Lung microvascular endothelial cell (primary cell): Measurements from ENCODE around the gene CAMTA2. TPM values are rescaled to one million over a fixed set of nuclear protein-coding genes. Genes with fewer than 3 reads are reported as not detected.
A peak's percentile ranks its signal among the peaks of the same experiment; 100 is the strongest.
"Not testable (repeated sequence)": the region's sequence is repeated elsewhere in the genome, so short reads cannot be mapped to it uniquely, and the experiment has no call there.

ENCODE experiments used
- DNase-seq, 2 donors: peaks; one replicate each; pipeline versions ENCODE4 v3.0.0 to v3.0.0-alpha.2; 2010; ENCODE audit warnings: low read depth in 2 of 2
- total RNA-seq: library from RNA; depleted of rRNA; stranded (reverse); fragments of >200 nt; gene quantifications from 2 replicates; pipeline ENCODE4 v1.2.1, GENCODE V29; 2014

Gene CAMTA2
- total RNA-seq, 1 donor from 2014 or later = 7.9 TPM

DNA sequence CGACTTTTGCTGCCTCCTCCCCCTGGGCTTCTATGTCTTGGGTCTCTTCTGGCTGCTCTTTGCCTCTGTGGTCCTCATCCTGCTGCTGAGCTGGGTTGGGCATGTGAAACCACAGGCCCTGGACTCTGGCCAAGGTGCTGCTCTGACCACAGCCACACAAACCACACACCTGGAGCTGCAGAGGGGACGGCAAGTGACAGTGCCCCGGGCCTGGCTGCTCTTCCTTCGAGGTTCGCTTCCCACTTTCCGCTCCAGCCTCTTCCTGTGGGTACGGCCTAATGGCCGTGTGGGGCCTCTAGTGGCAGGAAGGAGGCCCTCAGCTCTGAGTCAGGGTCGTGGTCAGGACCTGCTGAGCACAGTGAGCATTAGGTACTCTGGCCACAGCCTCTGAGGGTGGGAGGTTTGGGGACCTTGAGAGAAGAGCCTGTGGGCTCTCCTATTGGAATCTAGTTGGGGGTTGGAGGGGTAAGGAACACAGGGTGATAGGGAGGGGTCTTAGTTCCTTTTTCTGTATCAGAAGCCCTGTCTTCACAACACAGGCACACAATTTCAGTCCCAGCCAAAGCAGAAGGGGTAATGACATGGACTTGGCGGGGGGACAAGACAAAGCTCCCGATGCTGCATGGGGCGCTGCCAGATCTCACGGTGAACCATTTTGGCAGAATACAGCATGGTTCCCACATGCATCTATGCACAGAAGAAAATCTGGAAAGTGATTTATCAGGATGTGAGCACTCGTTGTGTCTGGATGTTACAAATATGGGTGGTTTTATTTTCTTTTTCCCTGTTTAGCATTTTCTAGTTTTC lies 53.1 kb downstream of the CAMTA2 start:
- DNase-seq = peak; percentile 32 to 47

DNA sequence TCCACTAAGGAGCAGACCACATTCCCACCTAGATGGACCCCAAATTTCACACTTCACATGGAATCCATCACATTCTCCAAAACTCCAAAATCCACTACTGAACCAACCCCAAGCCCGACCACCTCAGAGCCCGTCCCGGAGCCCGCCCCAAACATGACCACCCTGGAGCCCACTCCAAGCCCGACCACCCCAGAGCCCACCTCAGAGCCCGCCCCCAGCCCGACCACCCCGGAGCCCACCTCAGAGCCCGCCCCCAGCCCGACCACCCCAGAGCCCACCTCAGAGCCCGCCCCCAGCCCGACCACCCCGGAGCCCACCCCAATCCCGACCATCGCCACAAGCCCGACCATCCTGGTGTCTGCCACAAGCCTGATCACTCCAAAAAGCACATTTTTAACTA lies 53.8 kb downstream of the CAMTA2 start:
- DNase-seq = no peak

DNA sequence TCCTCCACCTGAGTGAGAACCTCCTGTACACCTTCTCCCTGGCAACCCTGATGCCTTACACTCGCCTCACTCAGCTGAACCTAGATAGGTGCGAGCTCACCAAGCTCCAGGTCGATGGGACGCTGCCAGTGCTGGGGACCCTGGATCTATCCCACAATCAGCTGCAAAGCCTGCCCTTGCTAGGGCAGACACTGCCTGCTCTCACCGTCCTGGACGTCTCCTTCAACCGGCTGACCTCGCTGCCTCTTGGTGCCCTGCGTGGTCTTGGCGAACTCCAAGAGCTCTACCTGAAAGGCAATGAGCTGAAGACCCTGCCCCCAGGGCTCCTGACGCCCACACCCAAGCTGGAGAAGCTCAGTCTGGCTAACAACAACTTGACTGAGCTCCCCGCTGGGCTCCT lies 54.7 kb downstream of the CAMTA2 start:
- DNase-seq = no peak

DNA sequence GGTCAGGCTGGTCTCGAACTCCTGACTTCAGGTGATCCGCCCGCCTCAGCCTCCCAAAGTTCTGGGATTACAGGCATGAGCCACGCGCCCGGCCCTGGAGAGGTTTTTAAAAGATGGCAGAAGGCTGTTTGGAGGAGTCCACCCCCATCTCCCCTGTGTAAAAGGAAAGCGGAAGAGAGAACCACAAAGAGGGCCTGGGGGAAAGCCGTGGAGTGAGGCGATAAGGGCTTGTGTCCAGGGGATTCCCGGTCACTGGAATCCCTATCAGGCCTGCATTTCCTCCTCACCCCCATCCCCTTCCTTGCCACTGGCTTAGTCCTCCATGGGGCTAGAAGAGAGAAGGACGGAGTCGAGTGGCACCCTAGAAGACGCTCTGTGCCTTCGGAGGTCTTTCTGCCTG lies 55.5 kb downstream of the CAMTA2 start, which contains the start of gene GP1BA:
GP1BA (plus strand) TSS at position 315 of the 400 bp plus-strand sequence. CDS start 328 bp downstream, outside the sequence.
- DNase-seq = no peak

DNA sequence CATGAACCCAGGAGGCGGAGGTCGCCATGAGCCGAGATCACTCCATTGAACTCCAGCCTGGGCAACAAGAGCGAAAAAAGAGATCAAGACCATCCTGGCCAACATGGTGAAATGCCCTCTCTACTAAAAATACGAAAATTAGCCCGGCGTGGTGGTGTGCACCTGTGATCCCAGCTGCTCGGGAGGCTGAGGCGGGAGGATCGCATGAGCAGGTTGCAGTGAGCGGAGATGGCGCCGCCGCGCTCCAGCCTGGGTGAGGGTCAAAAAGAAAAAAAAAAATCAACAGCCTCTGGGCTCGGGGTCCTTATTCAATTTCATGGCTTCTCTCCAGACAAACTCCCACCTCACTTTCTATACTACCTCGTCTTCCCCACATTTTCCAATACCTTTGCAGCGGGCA lies 58.6 kb downstream of the CAMTA2 start:
- no peak for DNase-seq

DNA sequence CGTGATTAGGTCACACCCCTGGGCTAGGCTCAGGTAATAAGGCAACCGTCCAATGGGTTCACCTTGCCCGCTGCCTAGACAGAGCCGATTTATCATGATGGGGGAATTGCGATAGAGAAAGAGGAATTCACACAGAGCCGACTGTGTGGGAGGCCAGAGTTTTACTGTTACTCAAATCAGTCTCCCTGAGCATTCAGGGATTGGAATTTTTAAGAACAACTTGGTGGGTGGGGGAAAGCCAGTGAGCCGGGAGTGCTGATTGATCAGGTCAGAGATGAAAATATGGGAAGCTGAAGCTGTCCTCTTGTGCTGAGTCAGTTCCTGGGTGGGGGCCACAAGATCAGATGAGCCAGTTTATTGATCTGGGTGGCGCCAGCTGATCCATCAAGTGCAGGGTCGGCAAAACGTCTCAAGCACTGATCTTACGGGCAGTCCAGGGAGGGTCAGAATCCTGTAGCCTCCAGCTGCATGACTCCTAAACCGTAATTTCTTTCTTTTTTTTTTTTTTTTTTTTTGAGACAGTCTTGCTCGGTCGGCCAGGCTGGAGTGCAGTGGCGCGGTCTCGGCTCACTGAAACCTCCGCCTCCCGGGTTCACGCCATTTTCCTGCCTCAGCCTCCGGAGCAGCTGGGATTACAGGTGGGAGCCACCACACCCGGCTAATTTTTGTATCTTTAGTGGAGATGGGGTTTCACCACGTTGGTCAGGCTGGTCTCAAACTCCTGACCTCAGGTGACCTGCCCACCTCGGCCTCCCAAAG lies 60.7 kb downstream of the CAMTA2 start:
- not testable (repeated sequence) for DNase-seq

DNA sequence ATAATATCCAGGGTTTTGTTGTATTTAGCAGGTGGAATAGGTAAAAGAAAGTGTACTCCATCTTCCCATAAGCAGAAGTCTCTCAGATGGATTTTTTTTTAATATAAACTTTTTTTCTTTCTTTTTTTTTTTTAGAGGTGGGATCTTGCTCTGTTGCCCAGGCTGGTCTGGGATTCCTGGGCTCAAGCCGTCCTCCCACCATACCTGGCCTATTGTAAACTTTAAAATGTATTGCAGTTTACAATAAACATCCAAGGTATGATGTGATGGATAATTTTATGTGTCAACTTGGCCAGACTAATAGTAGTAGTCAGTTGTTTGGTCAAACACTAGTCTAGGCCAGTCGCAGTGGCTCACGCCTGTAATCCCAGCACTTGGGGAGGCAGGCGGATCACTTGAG lies 66.2 kb downstream of the CAMTA2 start:
- DNase-seq = no peak

DNA sequence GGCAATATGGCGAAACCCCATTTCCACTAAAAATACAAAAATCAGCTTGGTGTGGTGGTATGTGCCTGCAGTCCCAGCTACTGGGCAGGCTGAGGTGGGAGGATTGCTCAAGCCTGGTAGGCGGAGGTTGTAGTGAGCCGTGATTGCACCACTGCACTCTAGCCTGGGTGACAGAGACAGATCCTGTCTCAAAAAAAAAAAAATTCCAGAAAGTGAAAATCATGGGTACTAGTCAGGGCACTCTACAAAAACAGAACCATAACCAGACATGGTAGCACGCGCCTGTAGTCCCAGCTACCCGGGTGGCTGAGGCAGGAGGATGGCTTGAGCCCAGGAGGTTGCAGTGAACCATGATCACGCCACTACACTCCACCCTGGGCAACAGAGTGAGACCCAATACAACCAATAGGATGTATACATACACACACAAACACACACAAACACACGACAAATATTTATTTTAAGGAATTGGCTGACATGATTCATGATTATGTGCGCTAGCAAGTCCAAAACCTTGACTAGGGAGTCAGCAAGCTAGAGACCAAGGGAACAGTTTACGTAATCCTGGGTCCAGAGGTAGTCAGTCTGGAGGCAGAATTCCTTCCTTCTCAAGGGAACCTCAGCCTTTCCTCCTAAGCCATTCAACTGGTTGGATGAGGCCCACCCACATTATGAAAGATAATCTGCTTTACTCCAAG lies 67.0 kb downstream of the CAMTA2 start:
- DNase-seq = no peak

DNA sequence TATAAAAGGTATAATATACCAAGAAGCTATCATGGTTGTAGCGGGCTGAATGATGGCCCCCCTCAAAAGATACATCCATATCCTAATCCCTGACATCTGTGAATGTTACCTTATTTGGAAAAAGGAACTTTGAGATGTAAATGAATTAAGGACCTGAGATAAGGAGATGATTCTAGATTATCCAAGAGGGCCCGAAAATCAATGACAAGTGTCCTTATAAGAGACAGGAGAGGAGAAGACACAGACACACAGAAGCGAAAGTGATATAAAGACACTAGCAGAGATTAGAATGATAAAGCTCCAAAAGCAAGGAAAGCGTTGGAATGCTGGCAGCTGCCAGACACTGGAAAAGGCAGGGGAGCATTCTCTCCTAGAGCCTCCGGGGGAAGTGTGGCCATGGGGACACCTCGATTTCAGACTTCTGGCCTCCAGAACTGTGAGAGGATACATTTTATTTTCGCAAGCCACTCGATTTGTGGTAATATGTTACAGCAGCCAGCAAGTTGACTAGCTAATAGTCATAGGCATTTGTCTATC lies 67.9 kb downstream of the CAMTA2 start:
- DNase-seq = no peak

Other genes with a start within 250 kb of the CAMTA2 start
- under 0.01 TPM in 1 of 2 replicates, not detected in the other for gene ZMYND15, start 247.8 kb downstream of the CAMTA2 start, total RNA-seq
- gene CXCL16, start 247.7 kb downstream of the CAMTA2 start, total RNA-seq = 1.1 and 1.6 TPM in 2 replicates
- not detected in 2 replicates for gene TM4SF5, start 215.8 kb downstream of the CAMTA2 start, total RNA-seq
- gene VMO1, start 201.3 kb downstream of the CAMTA2 start, total RNA-seq = 0.22 TPM in 1 of 2 replicates, not detected in the other
- gene GLTPD2, start 198.7 kb downstream of the CAMTA2 start, total RNA-seq = not detected in 2 replicates
- 182 and 183 TPM in 2 replicates for gene PSMB6, start 191.5 kb downstream of the CAMTA2 start, total RNA-seq
- 23.8 TPM in 2 replicates for gene PLD2, start 180.5 kb downstream of the CAMTA2 start, total RNA-seq
- 17.9 and 26.0 TPM in 2 replicates for gene MINK1, start 154.3 kb downstream of the CAMTA2 start, total RNA-seq
- 0.44 and 1.6 TPM in 2 replicates for gene C17orf107, start 88.1 kb downstream of the CAMTA2 start, total RNA-seq
- 0.65 and 1.4 TPM in 2 replicates for gene CHRNE, start 84.6 kb downstream of the CAMTA2 start, total RNA-seq
- not detected in 2 replicates for gene GP1BA, start 55.4 kb downstream of the CAMTA2 start, total RNA-seq
- 38.4 and 57.3 TPM in 2 replicates for gene SLC25A11, start 47.6 kb downstream of the CAMTA2 start, total RNA-seq
- gene RNF167, start 47.4 kb downstream of the CAMTA2 start, total RNA-seq = 13.5 and 23.2 TPM in 2 replicates
- 280 and 359 TPM in 2 replicates for gene PFN1, start 39.1 kb downstream of the CAMTA2 start, total RNA-seq
- 1.1 and 2.6 TPM in 2 replicates for gene ENO3, start 36.6 kb downstream of the CAMTA2 start, total RNA-seq
- gene SPAG7, start 19.9 kb downstream of the CAMTA2 start, total RNA-seq = 47.3 and 51.2 TPM in 2 replicates
- 0.22 and 0.40 TPM in 2 replicates for gene INCA1, start 9.8 kb upstream of the CAMTA2 start, total RNA-seq
- gene KIF1C, start 10.3 kb upstream of the CAMTA2 start, total RNA-seq = 56.0 and 78.2 TPM in 2 replicates
- under 0.01 and 0.22 TPM in 2 replicates for gene SLC52A1, start 47.8 kb upstream of the CAMTA2 start, total RNA-seq
- 0.87 and 1.8 TPM in 2 replicates for gene ZFP3, start 90.8 kb upstream of the CAMTA2 start, total RNA-seq
- gene ZNF232, start 124.2 kb upstream of the CAMTA2 start, total RNA-seq = 4.6 and 4.8 TPM in 2 replicates
- under 0.01 TPM in 1 of 2 replicates, not detected in the other for gene USP6, start 128.4 kb upstream of the CAMTA2 start, total RNA-seq
- gene ZNF594, start 204.2 kb upstream of the CAMTA2 start, total RNA-seq = 1.7 and 2.0 TPM in 2 replicates
- not detected in 2 replicates for gene SCIMP, start 247.2 kb upstream of the CAMTA2 start, total RNA-seq